Activated T-helper 1 cell treated with anti-CD3 and anti-CD28 coated beads, Interleukin-12 subunit alpha, Interleukin-12 subunit beta, Interleukin-2, Interleukin-4 antibody, amounts not matched to agents 30 ng/mL and 10 ng/mL and 1 ng/mL, durations not matched to agents 14 hours and 24 hours and 36 hours (primary cell): Measurements from ENCODE around the gene FUNDC1. TPM values are rescaled to one million over a fixed set of nuclear protein-coding genes. Genes with fewer than 3 reads are reported as not detected.

Experiments used
- total RNA-seq: library from RNA; stranded (reverse); gene quantifications from 2 replicates; pipeline ENCODE4 v1.2.3, GENCODE V29; 2022

Gene FUNDC1
- total RNA-seq, 1 donor from 2014 or later = 11.2 TPM

Other genes starting within 250 kb of the FUNDC1 start
- gene EFHC2, start 199.2 kb downstream of the FUNDC1 start, total RNA-seq = not detected in 2 replicates